Activated CD4-positive, CD25-positive, alpha-beta regulatory T cell treated with anti-CD3 and anti-CD28 coated beads, Interleukin-2, amount 50 U/mL, for 16 hours (primary cell): ENCODE measurements around the gene RAD51AP2.
"Not testable (repeated sequence)": the region's sequence is repeated elsewhere in the genome, so short reads cannot be mapped to it uniquely, and the experiment has no call there.

Experiments used
- DNase-seq: peaks from one replicate; pipeline ENCODE4 v3.0.0-alpha.2; 2020; ENCODE audit warnings: low read depth, low spot score

RAD51AP2 gene

GRCh38 chr2:17538022-17538843 is 20.0 kb upstream of the RAD51AP2 start:
- DNase-seq = no peak

- no peak for DNase-seq
Measured at GRCh38 chr2:17536416-17536815, 18.2 kb upstream of the RAD51AP2 start.

GRCh38 chr2:17533546-17533945 is 15.3 kb upstream of the RAD51AP2 start:
- no peak for DNase-seq

- no peak for DNase-seq
Measured at GRCh38 chr2:17529771-17530170, 11.5 kb upstream of the RAD51AP2 start.

GRCh38 chr2:17522303-17522702 is 4.1 kb upstream of the RAD51AP2 start:
- DNase-seq = no peak

GRCh38 chr2:17521621-17522020 is 3.4 kb upstream of the RAD51AP2 start:
- DNase-seq = no peak

GRCh38 chr2:17520761-17521160 is 2.5 kb upstream of the RAD51AP2 start:
- DNase-seq = no peak

- DNase-seq = no peak
Measured at GRCh38 chr2:17519486-17519885, 1.2 kb upstream of the RAD51AP2 start.

- DNase-seq = no peak
Measured at GRCh38 chr2:17517481-17518211, 594 bp downstream of the RAD51AP2 start.

GRCh38 chr2:17515652-17516051 is 2.6 kb downstream of the RAD51AP2 start:
- DNase-seq = no peak

- DNase-seq = no peak
Measured at GRCh38 chr2:17506736-17507616, 11.3 kb downstream of the RAD51AP2 start.

GRCh38 chr2:17497718-17498117 is 20.5 kb downstream of the RAD51AP2 start:
- DNase-seq = no peak

- DNase-seq = no peak
Measured at GRCh38 chr2:17495590-17495989, 22.6 kb downstream of the RAD51AP2 start.

GRCh38 chr2:17490165-17490564 is 28.1 kb downstream of the RAD51AP2 start:
- not testable (repeated sequence) for DNase-seq

GRCh38 chr2:17488610-17489009 is 29.6 kb downstream of the RAD51AP2 start:
- not testable (repeated sequence) for DNase-seq

- no peak for DNase-seq
Measured at GRCh38 chr2:17483496-17483895, 34.7 kb downstream of the RAD51AP2 start.

GRCh38 chr2:17482651-17483050 is 35.6 kb downstream of the RAD51AP2 start:
- DNase-seq = no peak

GRCh38 chr2:17479875-17480274 is 38.4 kb downstream of the RAD51AP2 start:
- no peak for DNase-seq

- no peak for DNase-seq
Measured at GRCh38 chr2:17476830-17477229, 41.4 kb downstream of the RAD51AP2 start.

GRCh38 chr2:17476064-17476463 is 42.2 kb downstream of the RAD51AP2 start:
- DNase-seq = no peak

GRCh38 chr2:17475286-17475685 is 43.0 kb downstream of the RAD51AP2 start:
- DNase-seq = no peak

- DNase-seq = no peak
Measured at GRCh38 chr2:17471979-17472378, 46.3 kb downstream of the RAD51AP2 start.
